HG03108 (cell line): ENCODE data around the gene F12.

Source experiments
- ATAC-seq: cut with Tn5 transposase; IDR thresholded peaks from one replicate; pipeline ENCODE4 v1.9.1; 2021; ENCODE audit warnings: moderate library complexity; ENCODE audit not compliant: unreplicated experiment

The F12 gene

DNA sequence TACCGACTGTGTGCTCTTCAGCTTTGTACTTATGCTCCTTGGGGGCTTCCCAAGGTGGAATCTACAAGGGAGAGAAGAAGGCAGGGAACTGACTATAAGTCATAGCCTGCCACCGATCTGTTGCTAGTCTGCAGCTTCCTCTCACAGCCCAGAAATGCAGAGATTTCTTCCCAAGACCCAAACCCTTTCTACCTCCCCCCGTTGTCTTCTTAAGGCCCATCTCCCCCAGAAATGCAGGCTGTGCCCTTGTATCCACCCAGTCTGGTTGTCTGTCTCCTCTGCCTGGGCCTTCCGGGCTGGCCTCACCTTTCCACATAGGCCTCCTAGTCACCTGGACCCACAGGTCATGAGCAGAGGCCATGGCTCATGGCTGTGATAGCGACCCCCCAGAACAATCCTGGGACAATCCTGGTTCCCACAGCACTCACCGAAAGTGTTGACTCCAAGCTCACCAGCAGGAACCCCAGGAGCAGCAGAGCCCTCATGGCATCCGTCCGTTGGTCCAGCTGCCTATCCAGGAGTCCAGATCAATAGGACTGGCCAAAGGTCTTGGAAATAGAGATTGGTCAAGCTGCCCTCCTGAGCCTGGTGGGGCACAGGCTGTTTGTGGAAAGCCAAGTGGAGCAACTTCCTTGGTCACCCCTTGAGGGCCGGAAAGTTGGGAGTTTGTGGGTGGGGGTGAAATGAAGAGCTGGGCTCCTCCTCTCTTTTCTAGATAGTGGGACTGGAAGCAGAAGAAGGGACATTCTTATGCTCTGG is at the start of gene F12:
Gene F12, minus strand, starts transcription at position 522 of the 759 bp plus-strand sequence. Its CDS starts 37 bp downstream, at position 485.
- no peak for ATAC-seq

DNA sequence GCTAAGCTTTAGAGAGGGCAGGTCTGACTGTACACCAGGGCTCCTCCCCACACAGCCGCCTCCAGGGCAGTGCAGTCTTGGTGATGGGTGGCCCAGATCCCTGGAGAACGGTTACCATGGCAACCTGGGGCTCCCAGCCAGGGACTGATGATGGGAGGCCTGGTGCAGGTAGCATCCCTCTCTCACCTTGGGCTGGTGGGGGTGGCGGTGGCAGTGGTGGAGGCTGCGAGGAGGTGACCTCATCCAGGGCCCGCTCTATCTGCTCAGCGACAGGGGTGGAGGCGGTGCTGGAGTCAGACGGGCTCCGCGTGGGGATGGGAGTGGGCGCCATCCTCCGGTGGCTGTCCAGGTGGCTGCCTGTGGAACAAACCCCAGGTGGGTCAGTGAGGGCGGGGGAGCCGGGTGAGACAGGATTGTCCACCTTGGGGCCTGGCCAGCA is 49.6 kb upstream of the F12 start:
- no peak for ATAC-seq

DNA sequence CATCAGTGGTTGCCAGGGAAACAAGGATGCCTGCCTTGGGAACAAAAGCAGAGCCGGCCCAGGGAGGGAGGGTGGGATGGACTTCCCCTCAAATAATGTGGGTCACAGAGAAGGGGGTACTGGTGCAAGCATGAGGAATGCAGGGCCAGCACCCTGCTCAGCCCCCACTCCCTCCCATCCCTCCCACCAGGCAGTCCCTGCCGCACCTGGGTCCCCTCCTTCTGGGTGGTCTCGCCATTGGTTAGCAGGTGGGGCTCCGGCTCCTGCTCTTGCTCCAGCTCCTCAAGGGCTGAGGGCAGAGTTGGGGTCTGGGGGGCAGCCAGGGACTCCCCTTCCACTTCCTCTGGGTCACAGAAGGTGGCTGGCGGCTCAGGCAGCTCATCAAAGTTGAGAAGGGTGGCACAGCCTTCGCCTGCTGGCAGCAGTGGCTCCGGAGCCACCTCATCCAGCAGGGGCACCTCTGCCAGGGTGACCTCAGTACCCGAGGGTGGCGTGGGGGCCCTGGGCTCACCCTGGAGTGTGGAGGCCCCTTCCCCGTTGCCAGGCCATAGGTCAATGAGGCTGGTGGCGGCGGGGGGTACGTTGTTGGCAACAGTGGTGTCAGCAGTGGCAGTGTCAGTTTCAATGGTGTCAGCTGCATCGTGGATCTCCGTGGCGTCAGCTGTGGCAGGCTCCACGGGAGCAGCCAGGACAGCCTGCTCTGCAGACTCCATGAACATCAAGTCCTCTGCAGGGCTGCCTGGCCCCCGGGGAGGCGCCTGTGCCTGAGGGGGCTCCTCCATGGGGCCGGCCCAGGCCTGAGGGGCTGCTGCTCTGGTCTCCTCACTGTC is 48.7 kb upstream of the F12 start:
- ATAC-seq = no peak

DNA sequence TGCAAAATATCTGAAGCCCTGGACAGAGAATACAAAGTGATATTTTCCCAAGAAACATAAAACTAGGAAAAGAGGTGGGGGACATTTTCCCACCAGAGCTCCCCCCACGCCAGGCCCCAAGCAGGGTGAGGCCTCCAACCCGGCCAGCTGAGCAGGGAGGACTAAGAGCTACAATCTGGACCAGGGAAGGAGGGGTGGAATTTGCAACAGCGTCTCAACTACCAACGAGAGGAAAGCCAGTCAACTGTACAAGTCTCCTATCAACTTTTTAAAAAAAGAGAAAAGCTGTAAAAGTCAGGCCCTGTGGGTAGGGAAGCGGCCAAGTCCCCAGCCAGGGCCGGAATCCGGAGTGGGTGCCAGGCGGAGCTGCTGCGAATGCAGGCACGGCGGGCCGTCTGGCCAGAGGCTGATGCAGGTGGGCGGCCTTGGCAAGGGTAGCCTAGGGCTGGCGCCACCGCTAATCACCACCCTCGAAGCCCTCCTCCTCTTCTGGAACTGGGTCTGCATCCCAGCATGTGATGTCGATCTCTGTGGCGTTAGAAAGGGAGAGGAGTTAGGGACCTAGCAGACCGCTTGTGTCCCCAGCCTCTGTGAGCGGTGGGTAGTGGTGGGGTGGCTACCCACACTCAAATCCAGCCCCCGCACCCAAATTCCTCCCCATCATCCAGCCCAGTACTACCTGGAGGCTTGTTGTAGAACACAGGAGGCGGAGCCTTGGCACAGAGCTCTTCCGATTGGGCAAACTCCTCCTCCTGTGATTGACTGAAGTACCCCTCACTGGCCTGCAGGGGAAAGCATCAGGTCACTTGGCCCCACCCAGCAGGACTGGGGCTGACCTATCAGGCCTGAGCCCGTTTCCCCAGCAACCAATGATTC is 47.9 kb upstream of the F12 start:
- peak; percentile 27 for ATAC-seq

DNA sequence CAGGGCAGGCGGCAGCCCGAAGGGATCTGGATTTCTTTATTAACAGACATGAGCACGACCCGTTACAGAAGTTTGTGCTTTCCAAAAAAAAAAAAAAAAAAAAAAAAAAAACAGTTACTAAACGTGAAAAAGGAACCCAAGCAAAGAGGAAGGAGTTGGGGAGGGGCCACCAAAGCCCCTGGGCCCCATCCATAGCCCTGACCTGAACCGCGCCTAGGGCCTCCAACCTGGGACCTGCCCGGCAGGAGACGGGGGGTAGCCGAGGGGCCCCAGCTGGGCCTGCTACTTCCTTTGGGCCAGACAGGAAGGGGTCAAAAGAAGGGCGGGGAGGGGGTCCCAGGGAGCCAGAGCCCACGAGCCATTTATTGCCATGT is 47.2 kb upstream of the F12 start:
- no peak for ATAC-seq

DNA sequence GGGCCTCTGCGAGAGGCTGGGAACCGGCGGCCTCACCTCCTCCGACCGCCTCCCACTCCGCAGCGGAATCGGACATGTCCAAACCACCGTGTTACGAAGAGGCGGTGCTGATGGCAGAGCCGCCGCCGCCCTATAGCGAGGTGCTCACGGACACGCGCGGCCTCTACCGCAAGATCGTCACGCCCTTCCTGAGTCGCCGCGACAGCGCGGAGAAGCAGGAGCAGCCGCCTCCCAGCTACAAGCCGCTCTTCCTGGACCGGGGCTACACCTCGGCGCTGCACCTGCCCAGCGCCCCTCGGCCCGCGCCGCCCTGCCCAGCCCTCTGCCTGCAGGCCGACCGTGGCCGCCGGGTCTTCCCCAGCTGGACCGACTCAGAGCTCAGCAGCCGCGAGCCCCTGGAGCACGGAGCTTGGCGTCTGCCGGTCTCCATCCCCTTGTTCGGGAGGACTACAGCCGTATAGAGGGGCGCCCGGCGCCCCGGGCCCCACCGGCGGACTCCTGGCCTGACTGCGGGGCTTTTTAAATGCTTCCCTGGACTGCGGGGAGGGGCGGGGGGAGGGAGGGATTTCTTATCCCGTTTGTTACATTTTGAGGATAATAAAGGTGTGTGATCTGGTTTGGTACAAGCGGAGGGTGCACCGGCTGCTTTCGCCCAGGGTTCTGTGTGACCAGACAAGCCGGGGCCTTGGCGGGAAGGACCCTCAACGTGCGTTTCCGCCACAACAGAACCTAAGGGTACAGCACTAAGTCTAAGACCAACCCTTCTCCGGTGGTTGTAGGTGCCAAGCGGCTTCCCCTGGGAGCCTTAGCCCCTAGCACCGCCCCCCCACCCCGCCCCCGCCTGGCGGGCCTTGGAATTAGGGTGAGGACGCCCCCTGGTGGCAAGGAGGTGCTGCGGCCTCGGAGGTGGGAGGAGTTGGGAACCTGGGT is 46.6 kb upstream of the F12 start:
- peak; percentile 0 for ATAC-seq

DNA sequence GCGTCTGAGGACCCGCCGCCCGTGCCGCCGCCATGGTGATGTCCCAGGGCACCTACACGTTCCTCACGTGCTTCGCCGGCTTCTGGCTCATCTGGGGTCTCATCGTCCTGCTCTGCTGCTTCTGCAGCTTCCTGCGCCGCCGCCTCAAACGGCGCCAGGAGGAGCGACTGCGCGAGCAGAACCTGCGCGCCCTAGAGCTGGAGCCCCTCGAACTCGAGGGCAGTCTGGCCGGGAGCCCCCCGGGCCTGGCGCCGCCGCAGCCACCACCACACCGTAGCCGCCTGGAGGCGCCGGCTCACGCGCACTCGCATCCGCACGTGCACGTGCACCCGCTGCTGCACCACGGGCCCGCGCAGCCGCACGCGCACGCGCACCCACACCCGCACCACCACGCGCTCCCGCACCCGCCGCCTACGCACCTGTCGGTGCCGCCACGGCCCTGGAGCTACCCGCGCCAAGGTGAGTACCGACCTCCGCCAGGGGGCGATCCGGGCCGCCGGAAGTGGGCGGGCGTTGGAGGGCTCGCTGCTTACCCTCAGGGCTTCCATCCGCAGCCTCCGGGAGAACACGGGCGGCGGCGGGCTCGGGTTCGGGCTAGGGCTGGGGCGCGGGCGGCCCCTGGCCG is 45.8 kb upstream of the F12 start:
- ATAC-seq = peak; percentile 44

DNA sequence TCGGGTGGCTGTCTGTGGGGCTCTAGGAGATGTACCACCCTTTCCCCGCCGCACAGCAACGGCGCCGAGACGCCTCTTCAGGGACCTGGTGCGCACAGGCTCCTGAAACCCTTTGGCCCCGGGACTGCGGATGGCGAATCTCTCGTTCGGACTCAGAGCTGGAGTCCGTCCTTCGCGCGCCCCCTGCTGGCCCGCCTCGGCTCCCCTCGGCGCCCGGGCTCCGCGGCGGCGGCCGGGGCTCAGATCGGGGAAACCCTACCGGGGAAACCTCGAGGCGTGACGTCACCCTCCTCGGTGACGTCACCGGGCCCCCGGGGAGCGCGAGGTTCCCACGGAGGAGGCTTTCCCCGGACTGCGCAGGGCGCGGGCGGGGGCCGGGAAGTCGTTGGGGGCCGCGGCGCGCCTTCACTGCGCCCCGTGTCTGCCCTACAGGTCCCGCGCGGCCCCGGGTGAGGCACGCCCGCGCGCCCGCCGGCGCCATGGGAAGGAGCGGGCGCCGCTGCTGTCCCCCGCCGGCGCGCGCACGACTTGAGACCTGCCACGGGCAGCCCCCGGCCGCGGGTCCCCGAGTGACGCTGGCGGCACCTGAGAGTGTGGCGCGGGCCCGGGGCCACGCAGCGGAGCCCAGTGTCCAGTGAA is 45.2 kb upstream of the F12 start:
- peak; percentile 46 for ATAC-seq

DNA sequence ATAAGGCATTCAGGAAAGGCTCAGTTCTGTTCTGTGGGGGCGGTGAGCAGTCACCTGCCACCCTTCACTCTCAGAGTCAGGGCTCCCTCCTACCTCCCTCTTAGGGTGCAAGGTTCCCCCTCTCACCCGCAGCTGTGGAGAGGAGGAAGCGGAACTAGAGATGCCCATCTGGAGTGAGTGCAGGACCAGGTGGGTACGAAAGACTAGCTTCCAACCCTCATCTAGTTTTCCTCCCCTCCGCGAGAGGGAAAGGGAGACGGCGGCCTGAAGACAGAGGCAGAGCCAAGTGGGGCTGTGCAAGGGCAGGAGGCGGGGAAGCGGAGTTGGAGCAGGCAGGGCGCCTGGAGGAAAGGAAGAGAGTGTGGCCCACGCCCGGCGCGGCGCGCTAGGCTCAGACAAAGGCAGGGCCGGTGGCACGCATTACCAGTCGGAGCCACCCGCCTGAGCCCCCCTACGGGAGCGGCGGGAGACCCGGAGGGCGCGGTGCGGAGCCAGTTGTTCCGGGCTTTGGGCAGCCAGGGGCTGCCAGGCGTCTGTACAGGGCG is 44.6 kb upstream of the F12 start:
- no peak for ATAC-seq

DNA sequence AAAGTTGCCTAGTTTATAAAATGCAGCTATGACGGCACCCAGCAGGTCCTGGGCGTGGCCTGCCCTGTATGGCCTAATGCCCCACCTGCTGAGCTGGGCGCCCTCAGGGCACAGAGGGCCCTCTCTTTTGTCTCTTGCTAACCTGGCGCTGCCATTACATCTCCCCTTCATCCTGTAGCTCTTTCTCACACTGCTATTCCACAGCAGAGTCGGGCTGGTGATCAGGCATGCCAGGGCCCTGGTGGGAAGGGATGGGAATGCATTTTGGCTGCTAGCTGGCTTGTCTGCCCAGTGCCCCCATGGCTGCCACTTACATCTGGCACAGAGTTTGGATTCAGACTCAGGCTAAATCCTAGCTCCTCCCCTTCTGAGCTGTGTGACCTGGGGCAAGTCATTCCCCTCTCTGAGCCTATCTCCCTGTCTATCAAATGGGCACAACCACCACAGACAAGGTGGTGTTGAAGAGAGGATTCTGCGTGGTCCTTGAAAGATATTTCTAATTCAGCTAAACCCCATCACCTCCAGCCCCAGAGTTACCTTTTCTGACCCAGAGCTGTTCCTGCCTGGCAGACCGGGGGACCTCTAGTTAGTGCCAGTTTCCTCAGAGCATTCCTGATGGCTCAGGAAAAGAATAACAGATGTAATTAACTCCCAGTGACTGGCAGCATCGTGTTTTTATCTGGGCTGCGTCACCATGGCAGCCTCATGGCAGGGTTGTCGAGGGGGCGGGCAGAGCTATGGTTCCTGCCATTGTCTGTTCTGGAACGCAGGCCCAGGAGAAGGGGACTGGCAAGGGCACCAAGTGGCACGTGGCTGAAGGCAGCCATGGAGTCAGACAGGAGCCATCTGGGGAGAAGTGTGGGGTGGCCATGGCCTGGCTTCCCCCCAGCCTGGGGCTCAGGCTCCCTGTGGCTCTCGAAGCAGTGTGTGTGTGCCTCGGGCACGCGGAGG is 43.6 kb upstream of the F12 start:
- no peak for ATAC-seq

DNA sequence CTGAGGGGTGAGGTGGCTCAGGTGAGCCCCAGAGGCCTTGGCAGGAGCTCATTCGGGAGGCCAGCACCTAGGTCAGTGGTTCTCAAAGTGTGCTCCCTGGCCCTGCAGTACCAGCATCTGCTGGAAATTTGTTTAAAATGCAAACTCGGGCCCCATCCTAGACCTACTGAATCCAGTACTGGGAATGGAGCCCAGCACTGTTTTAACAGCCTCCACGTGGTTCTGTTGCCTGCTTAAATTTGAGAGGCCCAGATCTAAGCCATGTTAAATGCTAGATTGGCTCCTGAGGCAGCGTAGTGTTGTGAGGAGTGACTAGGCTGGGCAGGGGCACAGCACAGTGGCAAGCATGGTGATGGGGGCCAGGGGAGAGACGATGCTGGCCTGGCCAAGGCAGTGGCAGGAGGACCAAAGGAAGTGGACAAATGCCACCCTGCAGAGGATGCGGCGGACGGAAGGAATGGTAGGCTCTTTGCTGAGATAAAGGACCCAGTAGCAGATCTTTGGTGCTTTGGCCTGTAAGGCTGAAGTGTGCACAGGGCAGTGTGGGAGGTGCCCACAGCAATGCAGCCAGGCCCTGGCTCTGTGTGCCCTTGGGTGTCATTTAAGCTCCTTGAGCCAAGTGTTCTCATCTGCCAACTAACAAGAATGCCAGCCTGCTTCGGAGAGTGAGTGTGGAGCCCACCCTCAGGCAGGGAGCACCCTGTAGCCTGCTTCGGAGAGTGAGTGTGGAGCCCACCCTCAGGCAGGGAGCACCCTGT is 41.5 kb upstream of the F12 start:
- no peak for ATAC-seq

DNA sequence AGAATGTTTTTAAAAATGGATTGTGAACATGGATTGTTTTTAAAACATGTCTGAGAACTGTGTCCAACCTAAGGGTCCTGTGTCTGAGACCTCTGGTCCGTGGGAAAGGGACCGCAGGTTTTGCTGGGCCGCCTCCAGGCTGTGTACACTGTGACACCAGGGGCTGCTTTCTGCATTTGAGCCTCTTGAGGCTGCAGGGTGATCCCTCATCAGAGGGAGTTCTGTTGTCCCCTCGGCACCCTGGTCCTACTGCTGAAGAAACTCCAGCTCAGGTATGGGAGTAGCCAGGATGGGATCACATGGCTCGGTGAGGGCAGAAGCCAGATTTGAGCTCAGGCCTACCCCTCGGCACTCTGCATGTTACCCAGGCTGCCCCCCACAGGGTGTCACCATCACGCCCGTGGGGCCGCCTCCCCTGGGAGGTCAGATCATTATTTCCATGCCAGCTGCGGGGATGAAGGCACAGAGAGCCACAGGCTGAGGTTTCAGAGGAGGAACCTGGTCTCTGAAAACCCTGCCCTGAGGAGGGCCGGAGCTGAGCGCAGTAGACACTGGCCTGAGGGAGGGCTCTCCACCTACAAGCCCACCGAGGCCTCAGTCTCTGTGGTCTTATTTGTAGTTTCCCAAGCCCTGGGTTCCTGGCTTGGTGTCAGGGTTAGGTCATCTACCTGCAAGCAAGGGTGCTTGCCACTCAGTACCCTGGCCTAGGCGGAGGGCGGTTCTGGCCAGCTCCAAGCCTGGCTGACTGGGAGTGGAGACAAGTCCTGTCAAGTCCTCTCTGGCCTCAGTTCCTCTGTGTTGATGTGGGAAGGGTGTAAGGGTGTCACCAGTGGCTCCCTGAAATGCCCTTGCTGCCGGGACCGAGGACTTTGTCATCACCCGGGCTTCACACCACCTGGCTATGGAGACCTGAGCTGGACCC is 40.0 kb upstream of the F12 start:
- no peak for ATAC-seq

DNA sequence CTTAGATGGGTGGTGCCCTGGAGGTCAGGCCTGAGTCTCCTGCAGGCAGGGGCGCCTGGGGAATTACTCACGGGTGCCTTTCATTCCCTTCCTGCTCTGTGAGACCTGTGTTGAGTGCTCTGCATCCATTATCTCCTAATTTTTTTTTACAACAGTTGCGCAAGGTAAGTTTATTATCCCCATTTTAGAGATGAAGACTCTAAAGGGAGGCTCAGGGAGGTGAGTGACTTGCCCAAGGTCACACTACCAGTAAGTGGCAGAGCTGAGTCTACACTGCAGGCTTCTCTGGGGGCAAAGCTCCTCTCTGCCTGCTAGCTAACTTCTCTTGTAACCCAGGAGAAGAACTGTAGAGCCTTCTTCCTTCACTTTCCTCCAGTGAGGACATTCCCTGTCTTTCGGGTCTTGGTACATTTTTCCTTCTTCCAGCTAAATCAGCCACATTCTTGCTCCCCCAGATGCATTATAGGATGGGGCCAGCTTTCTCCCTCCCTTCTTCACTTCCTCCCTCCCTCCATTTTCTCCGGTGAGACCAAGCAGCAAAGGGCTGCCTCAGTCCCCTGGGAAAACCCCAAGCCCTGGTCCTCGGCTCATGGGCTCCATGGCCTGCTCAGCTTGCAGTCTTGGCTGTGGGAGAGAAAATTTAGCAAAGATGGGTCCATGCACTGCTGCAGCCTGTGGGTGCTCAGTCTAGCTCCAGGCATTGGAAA is 39.0 kb upstream of the F12 start:
- ATAC-seq = no peak

DNA sequence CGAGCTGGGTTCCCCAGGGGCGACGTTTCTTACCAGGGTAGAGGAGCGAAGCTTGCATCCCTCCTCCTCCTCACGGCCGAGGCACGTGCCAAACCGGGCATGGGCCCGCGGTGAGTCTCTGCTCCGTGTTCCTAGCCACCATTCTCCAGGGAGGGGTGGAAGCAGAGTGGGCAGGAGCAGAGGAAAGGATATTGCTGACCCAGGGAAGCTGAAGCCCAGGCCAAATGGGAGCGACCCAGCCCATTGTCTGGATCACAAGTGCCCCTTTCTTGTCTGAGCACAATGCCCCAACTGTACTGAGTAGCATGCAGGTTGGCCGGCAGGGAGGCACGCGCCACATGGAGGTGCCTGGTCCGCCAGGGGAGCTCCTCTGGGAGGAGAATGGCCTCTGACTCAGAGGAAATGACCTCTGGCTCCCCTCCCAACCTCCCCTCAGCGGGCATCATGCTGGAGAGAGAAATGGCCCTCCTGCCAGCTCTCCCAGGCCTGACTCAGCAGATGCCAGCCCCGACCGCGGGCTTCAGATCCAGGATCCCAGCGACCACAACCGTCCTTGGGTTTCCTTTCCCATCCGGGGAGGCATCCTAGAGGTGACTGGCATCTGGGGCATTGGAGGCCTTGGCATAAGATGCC is 38.4 kb upstream of the F12 start:
- ATAC-seq = no peak

DNA sequence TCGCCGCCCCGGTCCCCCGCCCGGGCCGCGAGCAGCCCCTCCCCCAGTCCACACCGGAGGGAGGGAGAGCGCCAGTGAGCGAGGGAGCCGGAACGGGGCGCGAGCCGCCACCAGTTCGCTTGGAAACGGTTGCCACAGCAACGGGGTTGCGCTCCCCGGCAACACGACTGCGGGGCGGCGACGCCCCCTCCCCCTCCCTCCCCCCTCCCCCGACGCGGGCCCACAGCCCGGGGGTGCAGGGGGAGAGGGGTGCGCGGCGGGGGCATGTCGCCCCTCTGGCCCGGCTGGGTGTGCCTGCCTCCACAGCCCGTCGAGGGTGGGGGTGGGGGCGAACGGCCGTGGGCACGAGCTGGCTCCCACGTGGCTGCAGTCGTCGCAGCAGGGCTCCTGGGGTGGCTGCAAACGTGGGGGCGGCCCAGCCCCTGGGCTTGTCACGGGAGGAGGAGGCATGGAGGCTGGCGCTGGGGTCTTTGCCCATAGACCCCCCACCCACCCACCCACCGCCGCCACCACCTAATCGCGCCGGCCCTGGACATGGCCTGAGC is 37.8 kb upstream of the F12 start:
- ATAC-seq = peak; percentile 24
